ENCODE data around the gene MAK. TPM values are rescaled to one million over a fixed set of nuclear protein-coding genes. Genes with fewer than 3 reads are reported as not detected.

MAK gene
- total RNA-seq, 2 experiments from 2014 or later, result 0.27 to 0.32 TPM

DNA sequence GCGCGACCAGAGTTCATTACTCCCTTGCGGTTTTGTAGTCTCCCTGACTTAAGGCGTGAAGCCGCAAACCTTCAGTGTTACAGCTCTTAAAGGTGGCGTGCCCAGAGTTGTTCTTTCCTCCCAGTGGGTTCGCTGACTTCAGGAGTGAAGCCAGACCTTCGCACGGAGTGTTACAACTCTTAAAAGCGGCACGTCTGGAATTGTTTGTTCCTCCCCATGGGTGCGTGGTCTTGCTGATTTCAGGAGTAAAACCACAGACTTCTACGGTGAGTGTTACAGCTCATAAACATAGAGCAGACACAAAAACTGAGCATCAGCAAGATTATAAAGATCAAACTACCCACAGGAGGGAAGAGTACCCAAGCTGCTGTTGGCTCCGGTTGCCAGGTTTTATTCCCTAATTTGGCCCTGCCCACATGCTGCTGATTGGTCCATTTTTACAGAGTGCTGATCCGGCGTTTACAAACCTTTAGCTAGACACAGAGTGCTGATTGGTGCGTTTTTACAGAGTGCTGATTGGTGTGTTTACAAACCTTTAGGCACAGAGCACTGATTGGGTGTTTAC is 105.1 kb downstream of the MAK start:
- no peaks in the 10 kb centered on the region for H3K4me1 Mint-ChIP-seq (ENCODE audit: low read depth)
- POLR2A ChIA-PET, result interaction anchor here (0.9 to 1.7 kb wide), 2 partner anchors 13 to 15 kb away, joined by 4 read pairs; no protein-coding TSS in a partner anchor
- H3K27ac Mint-ChIP-seq, result no peak overlapping the region
- CTCF ChIA-PET, result no interaction called here
- no peaks in the 10 kb centered on the region for H3K27me3 Mint-ChIP-seq
- DNase-seq (peak; percentile 13), ATAC-seq (peak; percentile 27)
- intact Hi-C loops (cut with micrococcal nuclease), result no loop called here
- H3K4me3 Mint-ChIP-seq, result no peak overlapping the region
- TF ChIP-seq, protein P1, sequence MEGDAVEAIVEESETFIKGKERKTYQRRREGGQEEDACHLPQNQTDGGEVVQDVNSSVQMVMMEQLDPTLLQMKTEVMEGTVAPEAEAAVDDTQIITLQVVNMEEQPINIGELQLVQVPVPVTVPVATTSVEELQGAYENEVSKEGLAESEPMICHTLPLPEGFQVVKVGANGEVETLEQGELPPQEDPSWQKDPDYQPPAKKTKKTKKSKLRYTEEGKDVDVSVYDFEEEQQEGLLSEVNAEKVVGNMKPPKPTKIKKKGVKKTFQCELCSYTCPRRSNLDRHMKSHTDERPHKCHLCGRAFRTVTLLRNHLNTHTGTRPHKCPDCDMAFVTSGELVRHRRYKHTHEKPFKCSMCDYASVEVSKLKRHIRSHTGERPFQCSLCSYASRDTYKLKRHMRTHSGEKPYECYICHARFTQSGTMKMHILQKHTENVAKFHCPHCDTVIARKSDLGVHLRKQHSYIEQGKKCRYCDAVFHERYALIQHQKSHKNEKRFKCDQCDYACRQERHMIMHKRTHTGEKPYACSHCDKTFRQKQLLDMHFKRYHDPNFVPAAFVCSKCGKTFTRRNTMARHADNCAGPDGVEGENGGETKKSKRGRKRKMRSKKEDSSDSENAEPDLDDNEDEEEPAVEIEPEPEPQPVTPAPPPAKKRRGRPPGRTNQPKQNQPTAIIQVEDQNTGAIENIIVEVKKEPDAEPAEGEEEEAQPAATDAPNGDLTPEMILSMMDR (IDR thresholded peaks at IDR 0.05), result no peak
- no peaks in the 10 kb centered on the region for H3K9me3 Mint-ChIP-seq
- peaks cover 25% of the 10 kb centered on the region for H3K36me3 Mint-ChIP-seq (ENCODE audit: low read depth)

DNA sequence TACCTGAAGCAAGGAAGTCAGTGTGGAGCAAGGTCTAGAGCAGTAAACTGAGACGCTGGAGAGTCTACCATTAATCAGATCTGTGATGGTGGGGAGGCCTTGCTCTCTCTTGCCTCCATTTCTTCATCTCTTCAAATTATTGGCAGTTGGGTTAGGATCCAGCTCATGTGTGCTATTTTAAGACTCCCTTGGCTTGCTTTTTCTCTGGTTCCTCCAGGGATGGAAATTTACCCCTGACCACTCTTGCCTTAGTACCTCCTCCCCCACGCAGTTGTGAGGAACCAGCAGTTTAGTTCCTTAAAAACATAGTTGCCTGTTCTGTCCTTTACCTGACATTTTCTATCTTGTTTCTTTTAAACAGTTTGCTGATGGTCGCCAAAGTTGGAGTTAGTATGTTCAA is 108.1 kb downstream of the MAK start:
- TF ChIP-seq, protein P1 (IDR thresholded peaks at IDR 0.05), result no peak
- intact Hi-C loops (cut with micrococcal nuclease), result no loop called here
- no peaks in the 10 kb centered on the region for H3K27me3 Mint-ChIP-seq
- H3K9me3 Mint-ChIP-seq, result no peaks in the 10 kb centered on the region
- ChIA-PET CTCF (no interaction called here), POLR2A (interaction anchor here (0.9 kb wide), 2 partner anchors 8 to 17 kb away, joined by 3 to 4 read pairs; partner anchors contain the start of gene TMEM14B)
- DNase-seq (no peak), ATAC-seq (no peak)
- H3K4me3 Mint-ChIP-seq, result no peak overlapping the region
- H3K36me3 Mint-ChIP-seq (ENCODE audit: low read depth), result peaks cover 43% of the 10 kb centered on the region
- H3K27ac Mint-ChIP-seq, result no peak overlapping the region
- peaks cover 8% of the 10 kb centered on the region for H3K4me1 Mint-ChIP-seq (ENCODE audit: low read depth)

DNA sequence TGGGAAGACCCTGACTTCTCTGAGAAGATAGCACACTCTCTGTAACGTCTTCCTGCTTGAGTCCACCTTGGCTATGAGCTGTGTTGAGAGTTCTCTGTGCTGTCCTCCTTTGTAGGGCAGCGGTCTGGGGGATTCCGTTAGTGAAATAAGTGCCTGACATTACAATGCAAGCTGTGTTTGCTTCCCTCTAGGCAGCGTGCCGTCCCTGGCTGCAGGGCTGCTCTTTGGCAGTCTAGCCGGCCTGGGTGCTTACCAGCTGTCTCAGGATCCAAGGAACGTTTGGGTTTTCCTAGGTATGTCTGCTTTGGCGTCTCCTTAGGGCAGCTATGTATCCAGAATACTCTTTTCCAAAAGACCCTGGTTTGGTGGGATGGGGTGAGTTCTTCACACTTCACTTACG is 112.6 kb downstream of the MAK start:
- H3K27me3 Mint-ChIP-seq, result no peaks in the 10 kb centered on the region
- CTCF ChIA-PET, result interaction anchor here (1.1 kb wide), 1 partner anchor 22 kb away, joined by 3 read pairs; the partner anchor contains the start of gene TMEM14B
- TF ChIP-seq, protein P1 (IDR thresholded peaks at IDR 0.05), result no peak
- H3K4me1 Mint-ChIP-seq (ENCODE audit: low read depth), result peaks cover 37% of the 10 kb centered on the region
- H3K27ac Mint-ChIP-seq, result no peak overlapping the region
- POLR2A ChIA-PET, result interaction anchor here (0.6 to 1.2 kb wide), 3 partner anchors 21 to 215 kb away, joined by 3 to 4 read pairs (median 4); no protein-coding TSS in a partner anchor
- ATAC-seq (no peak), DNase-seq (no peak)
- H3K9me3 Mint-ChIP-seq, result peaks cover 3% of the 10 kb centered on the region
- H3K36me3 Mint-ChIP-seq (ENCODE audit: low read depth), result peaks cover 35% of the 10 kb centered on the region
- H3K4me3 Mint-ChIP-seq, result no peak overlapping the region
- intact Hi-C loops (cut with micrococcal nuclease), result no loop called here

DNA sequence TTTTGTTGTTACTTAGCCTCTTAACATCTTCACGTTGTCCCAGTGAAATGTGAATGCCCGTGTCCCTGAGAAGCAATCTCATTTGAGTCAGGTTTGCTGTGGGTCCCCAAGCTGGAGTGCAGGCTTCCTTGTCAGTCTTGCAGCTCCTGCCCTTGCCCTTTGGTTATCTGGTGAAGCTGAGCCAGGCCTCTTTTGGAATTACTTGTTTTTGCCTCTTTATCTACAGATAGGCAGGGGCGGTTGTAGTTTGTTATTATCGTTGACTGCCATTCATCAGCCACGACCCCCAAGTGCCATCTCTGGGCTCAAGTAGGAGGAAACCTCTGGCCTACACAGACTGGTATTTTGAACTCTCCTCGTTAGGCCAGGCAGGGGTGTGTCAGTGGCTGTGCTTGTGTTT is 113.3 kb downstream of the MAK start:
- Mint-ChIP-seq H3K27ac (no peak overlapping the region), H3K4me3 (no peak overlapping the region), H3K27me3 (no peaks in the 10 kb centered on the region), H3K9me3 (peaks cover 3% of the 10 kb centered on the region), H3K36me3 (ENCODE audit: low read depth) (peaks cover 30% of the 10 kb centered on the region), H3K4me1 (ENCODE audit: low read depth) (peaks cover 37% of the 10 kb centered on the region)
- intact Hi-C loops (cut with micrococcal nuclease), result no loop called here
- ChIA-PET CTCF (interaction anchor here (1.1 kb wide), 1 partner anchor 76 kb away, joined by 3 read pairs; no protein-coding TSS in a partner anchor), POLR2A (interaction anchor here (3.2 kb wide), 1 partner anchor 23 kb away, joined by 20 read pairs; the partner anchor contains the start of gene TMEM14B)
- DNase-seq, result no peak
- TF ChIP-seq, protein P1 (IDR thresholded peaks at IDR 0.05), result no peak
- ATAC-seq, result no peak

DNA sequence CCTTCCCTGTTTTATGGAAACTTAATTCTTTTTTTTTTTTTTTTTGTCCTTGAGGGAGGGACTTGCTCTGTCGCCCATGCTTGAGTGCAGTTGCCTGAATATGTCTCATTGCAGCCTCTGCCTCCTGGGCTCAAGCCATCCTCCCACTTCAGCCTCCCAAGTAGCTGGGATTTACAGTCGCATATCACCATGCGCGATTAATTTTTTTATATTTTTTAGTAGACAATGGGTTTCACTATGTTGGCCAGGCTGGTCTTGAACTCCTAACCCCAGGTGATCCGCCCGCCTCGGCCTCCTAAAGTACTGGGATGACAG is 114.8 kb downstream of the MAK start:
- ChIA-PET CTCF (interaction anchor here (1.1 kb wide), 1 partner anchor 245 kb away, joined by 4 read pairs; no protein-coding TSS in a partner anchor), POLR2A (interaction anchor here (1.2 to 3.2 kb wide), 2 partner anchors 25 to 28 kb away, joined by 7 to 20 read pairs; partner anchors contain the start of genes C6orf52, PAK1IP1 and TMEM14B)
- TF ChIP-seq, protein P1 (IDR thresholded peaks at IDR 0.05), result no peak
- H3K27ac Mint-ChIP-seq, result peak overlapping the region; percentile 92
- H3K36me3 Mint-ChIP-seq (ENCODE audit: low read depth), result peaks cover 30% of the 10 kb centered on the region
- H3K9me3 Mint-ChIP-seq, result peaks cover 12% of the 10 kb centered on the region
- no peak for DNase-seq
- peaks cover 45% of the 10 kb centered on the region for H3K4me1 Mint-ChIP-seq (ENCODE audit: low read depth)
- ATAC-seq, result no peak
- peak overlapping the region; percentile 91 for H3K4me3 Mint-ChIP-seq
- H3K27me3 Mint-ChIP-seq, result no peaks in the 10 kb centered on the region
- intact Hi-C loops (cut with micrococcal nuclease), result no loop called here
